Sigmoid colon (tissue), 7 donors: Measurements from ENCODE around the gene MAP4K4. TPM values are rescaled to one million over a fixed set of nuclear protein-coding genes. Genes with fewer than 3 reads are reported as not detected.

Source experiments
- DNase-seq: peaks from one replicate; pipeline ENCODE4 v3.0.0-alpha.2; 2019
- H3K27ac ChIP-seq, 4 donors: fragments of 200-600 bp; sonication (generic); one replicate each; pipeline ENCODE4 v1.5.1; 2016 to 2019; ENCODE audit warnings: mild to moderate bottlenecking in 1 of 4
- H3K27me3 ChIP-seq, 3 donors: fragments of 200-600 bp; sonication (generic); one replicate each; pipeline ENCODE4 v1.5.1; 2019; ENCODE audit warnings: mild to moderate bottlenecking in 1 of 3
- H3K36me3 ChIP-seq, 4 donors: fragments of 200-600 bp; sonication (generic); one replicate each; pipeline ENCODE4 v1.5.1; 2016 to 2019
- H3K4me1 ChIP-seq, 4 donors: fragments of 200-600 bp; sonication (generic); one replicate each; pipeline ENCODE4 v1.5.1; 2017 to 2019
- H3K4me3 ChIP-seq, 4 donors: fragments of 200-600 bp; sonication (generic); one replicate each; pipeline ENCODE4 v1.5.1; 2017 to 2019; ENCODE audit warnings: mild to moderate bottlenecking in 2 of 4, moderate library complexity in 1 of 4
- H3K9me3 ChIP-seq, 4 donors: fragments of 200-600 bp in 3 of 4; sonication (generic) in 3 of 4; one replicate each; pipeline versions ENCODE4 v1.5.1 to v1.6.1; 2013 to 2019
- CTCF ChIP-seq, 4 experiments: fragments of 450-650 bp in 3 of 4; fragments of 200-600 bp in 1 of 4; IDR thresholded peaks; one replicate each; pipeline ENCODE4 v1.5.1; 2016 to 2019; ENCODE audit warnings: antibody characterized with exemption in 4 of 4, mild to moderate bottlenecking in 3 of 4, moderate library complexity in 2 of 4
- EP300 ChIP-seq, 4 donors: sonication (generic); formaldehyde crosslinking; IDR thresholded peaks; one replicate each; pipeline ENCODE4 v1.6.1; 2017; ENCODE audit warnings: antibody characterized with exemption in 4 of 4
- POLR2A ChIP-seq, 2 donors: fragments of 450-650 bp; IDR thresholded peaks; one replicate each; pipeline ENCODE4 v1.6.1; 2016; ENCODE audit warnings: antibody characterized with exemption in 2 of 2, mild to moderate bottlenecking in 2 of 2, moderate library complexity in 2 of 2
- POLR2AphosphoS5 ChIP-seq, 4 donors: sonication (generic); formaldehyde crosslinking; IDR thresholded peaks; one replicate each; pipeline ENCODE4 v1.6.1; 2017; ENCODE audit warnings: antibody characterized with exemption in 4 of 4
- WGBS, 2 donors: extraction: QIAGEN DNeasy Blood & Tissue Kit; methylation state at CpG; one replicate each; pipeline ENCODE4 v1.1.7; 2013; 5-methylcytosine and 5-hydroxymethylcytosine counted together
- intact Hi-C: fragments of 100-400 bp; cut with DNase I; formaldehyde crosslinking; loops from one replicate; pipeline ENCODE4 v1.15.1; 2023
- polyA plus RNA-seq, 3 donors: library from polyadenylated mRNA; stranded (reverse); fragments of 200-250 nt; gene quantifications; one replicate each; pipeline ENCODE4 v1.2.3, GENCODE V29; 2013
- total RNA-seq, 4 donors: library from RNA; depleted of rRNA; stranded (reverse); fragments of >200 nt; gene quantifications; one replicate each; pipeline ENCODE4 v1.1.0, GENCODE V29; 2016
- donor health status: healthy with polysubstance abuse.
- donor health status: Bipolar disorder and iron deficiency.
- donor health status: healthy.

MAP4K4 gene
- total and polyA plus RNA-seq, 7 donors, result 8.8 to 62.9 (median 37.2) TPM

- Histone ChIP-seq H3K27ac (no peak overlapping the region), H3K4me3 (no peak overlapping the region), H3K36me3 (no peaks in the 10 kb centered on the region), H3K9me3 (no peaks in the 10 kb centered on the region), H3K27me3 (no peaks in the 10 kb centered on the region), H3K4me1 (peaks cover 0 to 27% (median 16%) of the 10 kb centered on the region in 4 donors)
- no peak for DNase-seq
- intact Hi-C loops, result no loop called here
- 51 to 81% methylated on average over 9 of the region's 9 CpGs for WGBS, 2 donors
- TF ChIP-seq POLR2AphosphoS5 (IDR thresholded peaks at IDR 0.05) (no peak), CTCF (IDR thresholded peaks at IDR 0.05) (no peak), EP300 (IDR thresholded peaks at IDR 0.05) (no peak), POLR2A (IDR thresholded peaks at IDR 0.05) (no peak)
These were observed 19.8 kb downstream of the MAP4K4 start for GRCh38 chr2:101717071-101717845.

GRCh38 chr2:101718479-101718878 is 21.0 kb downstream of the MAP4K4 start:
- Histone ChIP-seq H3K4me1 (peaks cover 0 to 33% (median 21%) of the 10 kb centered on the region in 4 donors), H3K36me3 (no peaks in the 10 kb centered on the region), H3K9me3 (no peaks in the 10 kb centered on the region), H3K27me3 (no peaks in the 10 kb centered on the region), H3K27ac (no peak overlapping the region), H3K4me3 (no peak overlapping the region)
- intact Hi-C loops, result no loop called here
- no peak for DNase-seq
- TF ChIP-seq POLR2A (IDR thresholded peaks at IDR 0.05) (no peak), EP300 (IDR thresholded peaks at IDR 0.05) (no peak), CTCF (IDR thresholded peaks at IDR 0.05) (no peak), POLR2AphosphoS5 (IDR thresholded peaks at IDR 0.05) (no peak)
- 58 to 84% methylated on average over 1 of the region's 1 CpG for WGBS, 2 donors

- Histone ChIP-seq H3K4me1 (peaks cover 0 to 39% (median 25%) of the 10 kb centered on the region in 4 donors), H3K9me3 (no peaks in the 10 kb centered on the region), H3K36me3 (no peaks in the 10 kb centered on the region), H3K4me3 (no peak overlapping the region), H3K27me3 (no peaks in the 10 kb centered on the region), H3K27ac (no peak overlapping the region)
- no peak for TF ChIP-seq EP300 (IDR thresholded peaks at IDR 0.05)
- TF ChIP-seq POLR2A (IDR thresholded peaks at IDR 0.05), result no peak
- TF ChIP-seq POLR2AphosphoS5 (IDR thresholded peaks at IDR 0.05), result no peak
- no peak for TF ChIP-seq CTCF (IDR thresholded peaks at IDR 0.05)
- intact Hi-C loops, result no loop called here
- 75 to 86% methylated on average over 1 of the region's 1 CpG for WGBS, 2 donors
- DNase-seq, result no peak
These were observed 21.6 kb downstream of the MAP4K4 start for GRCh38 chr2:101718993-101719571.

- Histone ChIP-seq H3K4me3 (no peak overlapping the region), H3K27me3 (no peaks in the 10 kb centered on the region), H3K9me3 (no peaks in the 10 kb centered on the region), H3K4me1 (peaks cover 0 to 39% (median 32%) of the 10 kb centered on the region in 4 donors), H3K27ac (no peak overlapping the region), H3K36me3 (no peaks in the 10 kb centered on the region)
- no peak for DNase-seq
- intact Hi-C loops, result no loop called here
- TF ChIP-seq POLR2A (IDR thresholded peaks at IDR 0.05) (no peak), CTCF (IDR thresholded peaks at IDR 0.05) (no peak), EP300 (IDR thresholded peaks at IDR 0.05) (no peak), POLR2AphosphoS5 (IDR thresholded peaks at IDR 0.05) (no peak)
- 97 to 99% methylated on average over 1 of the region's 1 CpG for whole genome bisulfite sequencing, 2 donors
These were observed 23.2 kb downstream of the MAP4K4 start for GRCh38 chr2:101720732-101721131.
